HepG2 (cell line): Measurements from ENCODE around the gene TPM1. TPM values are rescaled to one million over a fixed set of nuclear protein-coding genes. Genes with fewer than 3 reads are reported as not detected.
A peak's percentile ranks its signal among the peaks of the same experiment; 100 is the strongest.

Experiments
- FOXP1 ChIP-seq, 2 experiments: fragments of 450-650 bp in 1 of 2; IDR thresholded peaks; 2 replicates each; pipeline ENCODE4 v1.6.1; 2017 to 2018; ENCODE audit warnings: antibody characterized with exemption in 1 of 2
- HNF4G ChIP-seq, 2 experiments: sonication (generic) in 1 of 2; formaldehyde crosslinking in 1 of 2; IDR thresholded peaks; 2 replicates each; pipeline versions ENCODE4 v1.4.0 to v1.6.1; 2011 to 2020; ENCODE audit warnings: borderline replicate concordance in 2 of 2, low read depth in 2 of 2, mild to moderate bottlenecking in 2 of 2, low read length in 1 of 2, missing genetic modification reagents in 1 of 2, moderate library complexity in 1 of 2
- KLF9 ChIP-seq: IDR thresholded peaks from 2 replicates; pipeline ENCODE4 v1.6.1; 2016; ENCODE audit warnings: low read depth
- PAWR ChIP-seq: sonication (generic); formaldehyde crosslinking; IDR thresholded peaks from 2 replicates; pipeline ENCODE4 v1.4.0; 2020; ENCODE audit warnings: missing genetic modification reagents, mild to moderate bottlenecking, borderline replicate concordance
- SKIL ChIP-seq: sonication (generic); formaldehyde crosslinking; IDR thresholded peaks from 2 replicates; pipeline ENCODE4 v1.8.0; 2022; ENCODE audit warnings: missing genetic modification reagents, mild to moderate bottlenecking, moderate library complexity, borderline replicate concordance
- SMAD3 ChIP-seq: sonication (generic); formaldehyde crosslinking; IDR thresholded peaks from 2 replicates; pipeline ENCODE4 v1.4.0; 2020; ENCODE audit warnings: missing genetic modification reagents
- YEATS2 ChIP-seq: sonication (generic); formaldehyde crosslinking; IDR thresholded peaks from 2 replicates; pipeline ENCODE4 v1.4.0; 2020; ENCODE audit warnings: missing genetic modification reagents, borderline replicate concordance
- ZBTB40 ChIP-seq, 2 experiments: fragments of 450-650 bp in 1 of 2; sonication (generic) in 1 of 2; formaldehyde crosslinking in 1 of 2; IDR thresholded peaks; 2 replicates each; pipeline versions ENCODE4 v1.6.1 to v1.8.0; 2016 to 2022; ENCODE audit warnings: antibody characterized with exemption in 1 of 2, mild to moderate bottlenecking in 1 of 2, missing genetic modification reagents in 1 of 2
- ZNF33A ChIP-seq: sonication (generic); formaldehyde crosslinking; IDR thresholded peaks from 2 replicates; pipeline ENCODE4 v1.5.1; 2020; ENCODE audit warnings: missing genetic modification reagents, mild to moderate bottlenecking, moderate library complexity, borderline replicate concordance
- ZNF543 ChIP-seq: sonication (generic); formaldehyde crosslinking; IDR thresholded peaks from 2 replicates; pipeline ENCODE4 v1.4.0; 2020; ENCODE audit warnings: mild to moderate bottlenecking, missing genetic modification reagents
- polyA plus RNA-seq, 8 experiments: library from polyadenylated mRNA; depleted of rRNA in 3 of 8; stranded (reverse) in 7 of 8; unstranded in 1 of 8; fragments of >200 nt; fragmentation: Illumina TruSeq in 4 of 8; extraction: Trizol in 4 of 8; gene quantifications; 2 replicates each; pipeline versions ENCODE4 v1.2.1 to v1.2.3, GENCODE V29; 2011 to 2016; ENCODE audit warnings: low read depth in 4 of 8, missing spikeins in 1 of 8, mixed read lengths in 1 of 8; ENCODE audit not compliant: insufficient read depth in 1 of 8
- total RNA-seq, 5 experiments: library from RNA; depleted of rRNA; stranded (reverse); fragments of >200 nt; fragmentation: Illumina TruSeq; extraction: Trizol; gene quantifications; 2 replicates each; pipeline ENCODE4 v1.2.3, GENCODE V29; 2016; ENCODE audit warnings: low read depth in 1 of 5
- TF ChIP-seq, protein P1 (sequence below): sonication (generic); formaldehyde crosslinking; IDR thresholded peaks from 2 replicates; pipeline ENCODE4 v1.4.0; 2020; ENCODE audit warnings: missing genetic modification reagents
- TF ChIP-seq, protein P2 (sequence below): sonication (generic); formaldehyde crosslinking; IDR thresholded peaks from 2 replicates; pipeline ENCODE4 v1.8.1; 2022; ENCODE audit warnings: low read depth, mild to moderate bottlenecking, missing genetic modification reagents

Gene TPM1
- total and polyA plus RNA-seq, 2 of the 13 experiments (the other 11 are each of a cell fraction or from before 2014, with no cell fraction given), result 98.9 to 109 TPM

- TF ChIP-seq, protein P1, sequence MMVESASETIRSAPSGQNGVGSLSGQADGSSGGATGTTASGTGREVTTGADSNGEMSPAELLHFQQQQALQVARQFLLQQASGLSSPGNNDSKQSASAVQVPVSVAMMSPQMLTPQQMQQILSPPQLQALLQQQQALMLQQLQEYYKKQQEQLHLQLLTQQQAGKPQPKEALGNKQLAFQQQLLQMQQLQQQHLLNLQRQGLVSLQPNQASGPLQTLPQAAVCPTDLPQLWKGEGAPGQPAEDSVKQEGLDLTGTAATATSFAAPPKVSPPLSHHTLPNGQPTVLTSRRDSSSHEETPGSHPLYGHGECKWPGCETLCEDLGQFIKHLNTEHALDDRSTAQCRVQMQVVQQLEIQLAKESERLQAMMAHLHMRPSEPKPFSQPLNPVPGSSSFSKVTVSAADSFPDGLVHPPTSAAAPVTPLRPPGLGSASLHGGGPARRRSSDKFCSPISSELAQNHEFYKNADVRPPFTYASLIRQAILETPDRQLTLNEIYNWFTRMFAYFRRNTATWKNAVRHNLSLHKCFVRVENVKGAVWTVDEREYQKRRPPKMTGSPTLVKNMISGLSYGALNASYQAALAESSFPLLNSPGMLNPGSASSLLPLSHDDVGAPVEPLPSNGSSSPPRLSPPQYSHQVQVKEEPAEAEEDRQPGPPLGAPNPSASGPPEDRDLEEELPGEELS (CRISPR knock-in tag), result peak; percentile 76
- no peak for TF ChIP-seq PAWR
- no peak for TF ChIP-seq SKIL (CRISPR knock-in tag)
- TF ChIP-seq HNF4G (IDR thresholded peaks at IDR 0.05; ENCODE audit: borderline replicate concordance, low read depth, low read length), result no peak
- no peak for TF ChIP-seq HNF4G (CRISPR knock-in tag; IDR thresholded peaks at IDR 0.05; ENCODE audit: borderline replicate concordance, low read depth)
- TF ChIP-seq ZBTB40 (IDR thresholded peaks at IDR 0.05), result no peak
- no peak for TF ChIP-seq ZBTB40 (CRISPR knock-in tag; IDR thresholded peaks at IDR 0.05)
- TF ChIP-seq YEATS2, result no peak
- no peak for TF ChIP-seq KLF9 (CRISPR knock-in tag)
- TF ChIP-seq, protein P2, sequence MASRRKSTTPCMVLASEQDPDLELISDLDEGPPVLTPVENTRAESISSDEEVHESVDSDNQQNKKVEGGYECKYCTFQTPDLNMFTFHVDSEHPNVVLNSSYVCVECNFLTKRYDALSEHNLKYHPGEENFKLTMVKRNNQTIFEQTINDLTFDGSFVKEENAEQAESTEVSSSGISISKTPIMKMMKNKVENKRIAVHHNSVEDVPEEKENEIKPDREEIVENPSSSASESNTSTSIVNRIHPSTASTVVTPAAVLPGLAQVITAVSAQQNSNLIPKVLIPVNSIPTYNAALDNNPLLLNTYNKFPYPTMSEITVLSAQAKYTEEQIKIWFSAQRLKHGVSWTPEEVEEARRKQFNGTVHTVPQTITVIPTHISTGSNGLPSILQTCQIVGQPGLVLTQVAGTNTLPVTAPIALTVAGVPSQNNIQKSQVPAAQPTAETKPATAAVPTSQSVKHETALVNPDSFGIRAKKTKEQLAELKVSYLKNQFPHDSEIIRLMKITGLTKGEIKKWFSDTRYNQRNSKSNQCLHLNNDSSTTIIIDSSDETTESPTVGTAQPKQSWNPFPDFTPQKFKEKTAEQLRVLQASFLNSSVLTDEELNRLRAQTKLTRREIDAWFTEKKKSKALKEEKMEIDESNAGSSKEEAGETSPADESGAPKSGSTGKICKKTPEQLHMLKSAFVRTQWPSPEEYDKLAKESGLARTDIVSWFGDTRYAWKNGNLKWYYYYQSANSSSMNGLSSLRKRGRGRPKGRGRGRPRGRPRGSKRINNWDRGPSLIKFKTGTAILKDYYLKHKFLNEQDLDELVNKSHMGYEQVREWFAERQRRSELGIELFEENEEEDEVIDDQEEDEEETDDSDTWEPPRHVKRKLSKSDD, result no peak
- TF ChIP-seq FOXP1 (IDR thresholded peaks at IDR 0.05), result 0 out of 2 replicates have a peak, but pooled peaks have one; percentile 24
- peak; percentile 75 for TF ChIP-seq FOXP1 (CRISPR knock-in tag; IDR thresholded peaks at IDR 0.05)
- no peak for TF ChIP-seq ZNF543 (CRISPR knock-in tag)
- TF ChIP-seq ZNF33A (CRISPR knock-in tag), result no peak
- TF ChIP-seq SMAD3 (CRISPR knock-in tag), result no peak
Observed at GRCh38 chr15:63082366-63082765, 39.8 kb downstream of the TPM1 start (continued).
